Urothelium cell line (cell line): Measurements from ENCODE around the gene CDK17.

Experiments used
- DNase-seq: peaks from one replicate; pipeline ENCODE4 v3.0.0; 2011; ENCODE audit warnings: low spot score, mixed read lengths
- FAIRE-seq: peaks from 2 replicates; lab custom pipeline; 2011; peaks lifted over from hg19 to GRCh38; lab: Jason Lieb, UNC

CDK17 gene

GRCh38 chr12:96271469-96272199 is 128.6 kb downstream of the CDK17 start:
- FAIRE-seq: no peak
- DNase-seq: no peak

- FAIRE-seq: no peak
- DNase-seq: no peak
Measured at GRCh38 chr12:96266238-96266637, 134.0 kb downstream of the CDK17 start.

DNA sequence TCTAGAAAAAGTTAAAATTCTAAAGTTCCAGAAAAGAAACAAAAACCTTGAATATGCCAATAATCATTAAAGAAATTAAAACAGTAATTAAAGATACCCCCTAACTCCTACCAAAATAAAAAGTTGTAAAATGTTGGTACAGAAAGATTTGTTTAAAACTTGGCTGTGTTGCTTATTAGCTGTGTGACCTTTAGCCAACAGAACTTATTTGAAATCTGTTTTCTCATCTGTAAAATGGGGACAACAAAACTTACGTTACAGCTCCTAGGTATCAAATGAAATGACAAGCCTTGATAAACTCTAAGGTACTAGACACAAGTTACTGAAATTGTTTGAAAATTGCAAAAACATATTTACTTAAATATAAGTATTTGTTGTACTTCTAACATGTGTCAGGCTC is 134.4 kb downstream of the CDK17 start:
- DNase-seq: no peak
- no peak for FAIRE-seq

- FAIRE-seq: no peak
- no peak for DNase-seq
Measured at GRCh38 chr12:96265400-96265799, 134.8 kb downstream of the CDK17 start.

- no peak for DNase-seq
- no peak for FAIRE-seq
Measured at GRCh38 chr12:96263449-96263902, 136.8 kb downstream of the CDK17 start.

DNA sequence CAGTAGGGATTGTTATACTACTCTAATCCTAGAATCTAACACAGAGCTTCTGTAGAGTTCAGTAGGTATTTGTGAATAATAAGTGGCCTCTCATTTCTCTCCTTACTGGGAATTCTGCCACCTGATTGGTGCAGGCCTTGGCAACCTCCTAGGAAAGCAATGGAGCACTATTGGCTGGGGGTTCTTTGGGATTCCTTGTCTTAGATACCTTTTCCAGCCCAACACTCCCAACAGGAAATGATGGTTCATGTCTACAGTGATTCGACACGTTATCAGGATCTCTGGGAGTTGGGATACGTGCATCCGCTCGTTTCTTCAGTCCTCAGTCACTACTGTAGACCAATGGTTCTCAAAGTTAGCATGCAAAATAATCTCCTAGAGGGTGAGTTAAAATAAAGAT is 138.7 kb downstream of the CDK17 start:
- FAIRE-seq: no peak
- DNase-seq: no peak

- FAIRE-seq (no peak), DNase-seq (no peak)
Measured at GRCh38 chr12:96260644-96261043, 139.6 kb downstream of the CDK17 start.

DNA sequence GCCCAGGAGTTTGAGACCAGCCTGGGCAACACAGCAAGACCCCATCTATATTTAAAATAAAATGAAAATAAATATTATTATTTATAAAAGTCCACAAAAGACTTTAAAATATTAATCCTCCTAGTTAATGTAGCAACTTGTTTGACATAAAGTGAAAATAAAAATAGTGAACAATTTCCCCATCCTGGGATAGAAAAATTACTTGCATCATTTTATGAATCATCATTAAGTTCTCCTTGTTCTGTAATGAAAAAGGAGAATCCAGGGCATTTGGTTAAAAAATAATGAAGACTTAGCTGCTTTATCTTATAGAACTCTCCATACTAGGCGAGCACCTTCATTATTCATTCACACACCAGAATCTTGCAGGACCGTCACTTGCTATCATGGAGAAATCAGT is 140.0 kb downstream of the CDK17 start:
- FAIRE-seq (no peak), DNase-seq (no peak)

DNA sequence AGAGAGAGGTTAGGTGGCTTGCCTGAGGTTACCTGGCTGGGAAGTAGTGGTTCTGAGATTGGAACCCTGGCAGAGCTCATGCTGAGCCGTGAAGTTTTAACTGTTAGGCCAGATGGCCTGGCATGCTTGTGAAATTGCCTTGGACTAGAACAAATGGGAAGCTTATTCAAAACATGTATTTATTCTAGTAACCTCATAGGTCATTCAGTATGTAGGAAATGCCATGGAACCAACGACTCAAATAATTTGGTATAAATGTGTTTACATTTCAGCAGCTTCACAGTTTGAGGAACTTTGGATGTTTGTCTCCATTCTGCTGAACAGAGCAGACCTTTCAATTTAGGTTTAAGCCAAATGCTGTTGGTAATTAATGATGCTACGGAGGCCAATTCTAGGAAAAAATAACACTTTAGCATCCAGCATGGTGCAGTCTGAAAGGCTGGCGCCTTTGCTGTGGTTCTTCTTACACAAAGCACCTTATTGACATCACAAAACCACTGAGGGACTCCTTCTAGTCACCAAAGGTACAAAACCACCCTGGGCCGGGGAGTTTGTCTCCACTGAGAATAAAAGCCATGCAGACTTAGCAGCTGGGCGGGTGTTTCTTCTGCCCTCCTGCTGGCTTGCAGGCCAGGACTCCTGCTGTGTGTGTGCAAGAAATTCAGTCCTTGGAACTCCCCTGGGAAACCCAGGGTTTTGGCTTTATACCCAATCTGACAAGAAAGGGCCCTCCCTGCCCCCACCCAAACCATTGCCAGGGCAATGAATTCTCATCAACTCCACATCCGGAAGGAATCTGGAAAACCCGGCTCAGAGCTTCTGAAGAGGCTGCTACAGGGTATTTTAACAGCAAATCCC is 141.9 kb downstream of the CDK17 start:
- FAIRE-seq (no peak), DNase-seq (no peak)

- DNase-seq (no peak), FAIRE-seq (no peak)
Measured at GRCh38 chr12:96257550-96258103, 142.6 kb downstream of the CDK17 start.

DNA sequence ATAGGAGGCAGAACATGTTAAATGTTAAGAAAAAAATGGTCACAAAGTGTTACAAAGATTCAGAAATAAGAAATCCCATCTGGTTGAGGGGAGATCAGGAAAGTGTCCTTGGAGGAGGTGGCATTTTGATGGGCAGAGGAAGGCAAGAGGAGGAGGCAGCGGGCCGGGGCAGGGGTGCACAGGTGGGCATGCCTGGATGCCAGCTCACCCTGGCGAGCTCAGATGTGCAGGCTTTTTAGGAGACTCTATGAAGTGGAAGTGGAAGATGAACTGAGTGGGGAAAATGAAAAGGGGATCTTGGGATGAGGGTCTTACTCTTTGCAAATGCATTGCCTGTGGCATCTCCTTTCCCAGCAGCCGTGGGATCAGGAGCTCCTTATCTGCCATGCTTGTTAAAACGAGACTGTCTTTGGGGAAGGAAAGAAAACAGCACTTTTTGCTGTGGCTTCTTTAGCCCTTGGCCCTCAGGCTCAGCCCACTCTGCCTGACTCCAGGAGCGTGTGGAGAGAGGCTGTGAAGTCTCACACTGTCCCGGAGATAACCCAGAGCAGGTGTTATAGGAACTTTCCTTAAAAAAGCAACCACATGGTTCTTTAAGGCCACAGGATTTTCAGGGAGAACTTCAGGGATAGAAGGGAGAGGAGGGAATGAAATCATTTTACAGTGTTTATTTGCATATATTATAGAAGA is 143.4 kb downstream of the CDK17 start:
- DNase-seq (no peak), FAIRE-seq (no peak)

- no peak for DNase-seq
- FAIRE-seq: no peak
Measured at GRCh38 chr12:96255077-96255476, 145.2 kb downstream of the CDK17 start.

- FAIRE-seq (no peak), DNase-seq (no peak)
Measured at GRCh38 chr12:96250119-96250685, 150.0 kb downstream of the CDK17 start.

DNA sequence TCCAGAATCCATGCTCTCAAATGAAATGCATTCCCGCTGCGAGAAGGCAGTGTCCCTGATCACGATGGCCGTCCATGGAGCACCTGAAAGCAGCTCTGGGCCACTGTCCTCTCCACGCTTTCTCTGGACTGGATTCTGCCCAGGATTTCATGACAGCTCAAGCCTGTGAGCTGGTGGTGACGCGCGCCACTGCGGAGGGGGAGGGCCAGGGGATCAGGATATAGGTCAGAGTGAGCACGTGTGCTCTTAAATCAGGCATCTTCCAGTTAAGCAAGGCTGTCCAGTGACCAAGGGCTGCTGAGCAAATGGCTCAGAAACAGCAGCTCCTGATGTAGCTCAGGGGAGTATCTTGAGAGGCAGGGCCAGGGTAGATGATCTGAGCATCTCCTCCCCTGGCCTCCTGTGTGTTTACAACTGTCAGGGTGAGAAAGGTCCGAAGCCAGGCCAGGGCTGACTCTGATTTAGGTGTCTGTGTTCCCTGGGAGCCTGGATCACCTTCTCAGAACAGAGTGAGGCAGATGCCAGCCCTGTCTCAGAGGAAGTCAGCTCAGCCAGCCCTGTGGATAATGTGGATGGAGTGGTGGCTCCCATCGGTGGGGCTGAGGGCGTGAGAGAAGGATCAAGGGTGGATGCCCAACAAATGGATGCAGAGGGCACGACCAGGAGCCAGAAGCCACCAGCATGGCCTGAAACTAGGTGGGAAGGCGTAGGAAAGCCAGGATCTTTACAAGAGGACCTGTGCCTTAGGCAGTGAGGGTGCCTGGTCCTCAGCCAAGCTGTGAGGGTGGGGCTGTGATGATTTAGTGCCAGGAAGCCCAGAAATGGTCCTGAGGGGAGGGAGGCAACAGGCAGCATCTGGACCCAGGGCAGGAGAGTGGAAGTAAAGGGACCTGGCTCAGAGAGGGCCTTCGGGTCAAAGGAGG is 150.8 kb downstream of the CDK17 start:
- FAIRE-seq (no peak), DNase-seq (no peak)

- DNase-seq (no peak), FAIRE-seq (no peak)
Measured at GRCh38 chr12:96248136-96248931, 151.9 kb downstream of the CDK17 start.

DNA sequence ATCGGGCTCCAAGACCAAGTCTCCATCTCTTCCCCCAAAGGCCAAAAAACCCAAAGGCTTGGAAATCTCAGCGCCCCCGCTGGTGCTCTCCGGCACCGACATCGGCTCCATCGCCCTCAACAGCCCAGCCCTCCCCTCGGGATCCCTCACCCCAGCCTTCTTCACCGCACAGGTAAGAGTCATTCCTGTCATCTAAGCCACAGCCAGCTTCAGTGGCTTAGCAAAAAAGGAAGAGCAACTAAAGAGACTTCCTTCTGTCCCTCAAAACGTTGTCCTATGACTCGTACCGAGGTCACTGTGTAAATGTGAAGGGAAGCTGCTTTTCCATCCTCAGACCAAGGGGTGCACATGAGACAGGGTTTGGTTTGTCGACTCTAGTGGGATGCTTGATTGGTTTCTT is 152.7 kb downstream of the CDK17 start:
- DNase-seq: no peak

DNA sequence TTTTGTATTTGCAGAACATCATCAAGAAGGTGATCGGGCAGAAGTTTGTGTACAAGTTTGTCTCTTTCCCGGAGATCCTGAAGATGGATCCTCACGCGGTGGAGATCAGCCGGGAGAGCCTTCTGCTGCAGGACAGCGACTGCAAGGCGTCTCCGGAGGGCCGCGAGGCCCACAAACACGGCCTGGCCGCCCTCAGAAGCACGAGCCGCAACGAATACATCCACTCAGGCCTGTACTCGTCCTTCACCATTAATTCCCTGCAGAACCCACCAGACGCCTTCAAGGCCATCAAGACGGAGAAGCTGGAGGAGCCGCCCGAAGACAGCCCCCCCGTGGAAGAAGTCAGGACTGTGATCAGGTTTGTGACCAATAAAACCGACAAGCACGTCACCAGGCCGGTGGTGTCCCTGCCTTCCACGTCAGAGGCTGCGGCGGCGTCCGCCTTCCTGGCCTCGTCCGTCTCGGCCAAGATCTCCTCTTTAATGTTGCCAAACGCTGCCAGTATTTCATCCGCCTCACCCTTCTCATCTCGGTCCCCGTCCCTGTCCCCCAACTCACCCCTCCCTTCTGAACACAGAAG is 153.2 kb downstream of the CDK17 start:
- DNase-seq (no peak), FAIRE-seq (no peak)

More for the DNA sequence above, 152.7 kb downstream of the CDK17 start:
- FAIRE-seq: no peak

- no peak for FAIRE-seq
Measured at GRCh38 chr12:96244826-96245225, 155.4 kb downstream of the CDK17 start.

GRCh38 chr12:96242597-96242996 is 157.6 kb downstream of the CDK17 start:
- DNase-seq: no peak
- no peak for FAIRE-seq

More at GRCh38 chr12:96244826-96245225, 155.4 kb downstream of the CDK17 start:
- no peak for DNase-seq
